Measurements from ENCODE around the gene CLEC10A. TPM values are rescaled to one million over a fixed set of nuclear protein-coding genes. Genes with fewer than 3 reads are reported as not detected.
A peak's percentile ranks its signal among the peaks of the same experiment; 100 is the strongest.
"Not testable (repeated sequence)": the region's sequence is repeated elsewhere in the genome, so short reads cannot be mapped to it uniquely, and the experiment has no call there.

CLEC10A gene
- total RNA-seq, 1 donor from 2014 or later = 12.6 TPM

- no peak overlapping the region for H3K27ac ChIP-seq
- no peaks in the 10 kb centered on the region for H3K9me3 ChIP-seq
- H3K4me3 ChIP-seq = no peak overlapping the region
- no peaks in the 10 kb centered on the region for H3K4me1 ChIP-seq
- TF ChIP-seq CTCF (IDR thresholded peaks at IDR 0.05) = no peak
- ATAC-seq = no peak
- intact Hi-C loops (cut with DNase I) = no loop called here
- no peaks in the 10 kb centered on the region for H3K27me3 ChIP-seq
- H3K36me3 ChIP-seq = no peaks in the 10 kb centered on the region
- no peak for DNase-seq
Observed at GRCh38 chr17:7097940-7098339, 17.9 kb upstream of the CLEC10A start.

GRCh38 chr17:7095625-7096024 lies 15.6 kb upstream of the CLEC10A start:
- H3K27ac ChIP-seq = no peak overlapping the region
- H3K36me3 ChIP-seq = no peaks in the 10 kb centered on the region
- no peak for TF ChIP-seq CTCF (IDR thresholded peaks at IDR 0.05)
- no peaks in the 10 kb centered on the region for H3K4me1 ChIP-seq
- ATAC-seq (no peak), DNase-seq (no peak)
- no peak overlapping the region for H3K4me3 ChIP-seq
- intact Hi-C loops (cut with DNase I) = no loop called here
- H3K9me3 ChIP-seq = no peaks in the 10 kb centered on the region
- H3K27me3 ChIP-seq = no peaks in the 10 kb centered on the region

GRCh38 chr17:7094652-7095019 lies 14.6 kb upstream of the CLEC10A start:
- Histone ChIP-seq H3K27ac (no peak overlapping the region), H3K9me3 (no peaks in the 10 kb centered on the region), H3K36me3 (no peaks in the 10 kb centered on the region), H3K27me3 (no peaks in the 10 kb centered on the region), H3K4me3 (no peak overlapping the region), H3K4me1 (no peaks in the 10 kb centered on the region)
- ATAC-seq (peak; percentile 11), DNase-seq (no peak)
- TF ChIP-seq CTCF (IDR thresholded peaks at IDR 0.05) = no peak
- intact Hi-C loops (cut with DNase I) = no loop called here

GRCh38 chr17:7091311-7092005 lies 11.4 kb upstream of the CLEC10A start:
- intact Hi-C loops (cut with DNase I) = not testable (repeated sequence)
- DNase-seq = peak; percentile 48

GRCh38 chr17:7089570-7089969 lies 9.5 kb upstream of the CLEC10A start:
- H3K36me3 ChIP-seq; DNase-seq; intact Hi-C loops (cut with DNase I); H3K27me3 ChIP-seq; H3K27ac ChIP-seq; H3K9me3 ChIP-seq; H3K4me1 ChIP-seq; ATAC-seq; H3K4me3 ChIP-seq: not testable (repeated sequence)

More at GRCh38 chr17:7091311-7092005, 11.4 kb upstream of the CLEC10A start:
- not testable (repeated sequence) for H3K27ac ChIP-seq, H3K4me1 ChIP-seq, H3K4me3 ChIP-seq, H3K9me3 ChIP-seq, H3K36me3 ChIP-seq, H3K27me3 ChIP-seq, ATAC-seq

GRCh38 chr17:7088442-7088841 lies 8.4 kb upstream of the CLEC10A start:
- intact Hi-C loops (cut with DNase I); H3K27me3 ChIP-seq; H3K4me1 ChIP-seq; DNase-seq; H3K9me3 ChIP-seq; H3K36me3 ChIP-seq; ATAC-seq; H3K4me3 ChIP-seq; H3K27ac ChIP-seq: not testable (repeated sequence)

- DNase-seq = no peak
- Histone ChIP-seq H3K27me3 (no peaks in the 10 kb centered on the region), H3K4me3 (no peak overlapping the region), H3K9me3 (no peaks in the 10 kb centered on the region), H3K4me1 (peaks cover 4% of the 10 kb centered on the region), H3K27ac (no peak overlapping the region), H3K36me3 (no peaks in the 10 kb centered on the region)
- intact Hi-C loops (cut with DNase I) = no loop called here
- no peak for TF ChIP-seq CTCF (IDR thresholded peaks at IDR 0.05)
- ATAC-seq = no peak
Observed at GRCh38 chr17:7084088-7084487, 4.0 kb upstream of the CLEC10A start.
